Right lung (tissue), 5 donors: ENCODE results near the gene SLC44A3. TPM values are rescaled to one million over a fixed set of nuclear protein-coding genes. Genes with fewer than 3 reads are reported as not detected.

Experiments used
- DNase-seq, 2 donors: peaks; one replicate each; pipeline ENCODE4 v3.0.0-alpha.2; 2013
- polyA plus RNA-seq, 5 donors: library from polyadenylated mRNA; unstranded; fragments of 120-200 nt; gene quantifications; one replicate each; pipeline versions ENCODE4 v1.2.1 to v1.2.3, GENCODE V29; 2013; ENCODE audit warnings: inconsistent platforms in 1 of 5, low replicate concordance in 1 of 5; ENCODE audit not compliant: insufficient read length in 5 of 5, insufficient read depth in 1 of 5

SLC44A3 gene
- polyA plus RNA-seq, 5 donors = 29.3 to 52.6 (median 43.4) TPM

GRCh38 chr1:94799206-94799605 lies 21.0 kb upstream of the SLC44A3 start:
- no peak for DNase-seq

GRCh38 chr1:94801919-94802546 lies 18.1 kb upstream of the SLC44A3 start:
- DNase-seq = peak in 1 of 2 donors; percentile 55

DNA sequence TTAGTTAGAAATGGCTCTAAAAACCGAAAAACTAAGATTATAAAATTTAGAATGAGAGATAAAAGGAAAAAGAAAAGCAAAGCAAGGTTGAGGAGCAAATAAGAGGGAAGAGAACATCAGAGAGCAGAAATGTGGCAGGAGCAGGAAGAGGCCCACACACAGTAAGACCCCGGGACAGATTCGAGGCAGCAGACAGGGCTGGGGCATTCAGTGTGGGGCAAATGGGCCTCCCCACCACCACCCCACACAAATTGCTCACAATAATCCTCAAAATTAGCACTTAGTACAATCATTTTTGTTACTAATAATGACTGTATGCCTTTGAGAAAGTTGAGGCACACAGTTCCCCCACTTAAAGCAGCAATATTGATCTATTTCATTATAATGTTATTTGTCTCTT lies 17.1 kb upstream of the SLC44A3 start:
- no peak for DNase-seq

- peak in 1 of 2 donors; percentile 50 for DNase-seq
Measured at GRCh38 chr1:94803517-94804441, 16.4 kb upstream of the SLC44A3 start.

DNA sequence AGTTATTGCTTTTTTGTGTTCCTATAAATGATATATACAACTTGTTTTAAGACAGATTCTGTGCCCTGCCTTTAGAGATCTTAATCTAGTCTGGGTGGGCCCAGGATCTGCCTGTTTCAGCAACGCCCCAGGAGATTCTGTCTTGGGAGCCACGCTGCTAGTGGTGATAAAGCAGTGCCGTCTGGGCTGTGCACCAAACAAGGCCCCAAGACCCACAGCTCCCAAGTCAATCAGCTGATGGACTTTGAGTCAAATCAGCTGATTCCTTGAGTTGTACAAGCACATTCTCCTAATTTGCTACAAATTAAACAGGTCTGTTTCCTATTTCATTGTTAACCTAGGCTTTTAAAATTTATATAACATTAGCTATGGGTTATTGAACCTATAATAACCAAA lies 15.7 kb upstream of the SLC44A3 start:
- DNase-seq = no peak

DNA sequence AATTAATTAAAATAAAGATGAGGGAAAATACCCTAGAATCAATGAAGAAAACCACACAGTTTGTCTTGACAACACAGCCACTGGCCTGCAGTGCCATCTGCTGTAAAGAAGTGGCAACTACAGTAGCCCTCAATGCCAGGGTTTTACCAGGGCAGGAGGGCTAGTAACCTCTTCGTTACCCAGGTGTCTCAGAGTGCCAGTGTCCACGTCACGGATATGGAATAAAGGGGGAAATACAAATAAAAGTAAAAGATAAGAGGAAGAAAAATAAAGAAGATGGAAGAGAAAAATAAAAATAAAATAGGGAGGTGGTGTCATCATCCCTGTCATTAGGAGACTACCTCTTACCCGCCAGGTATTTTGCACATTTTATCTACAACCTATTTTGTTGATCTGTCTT lies 14.2 kb upstream of the SLC44A3 start:
- DNase-seq = no peak

DNA sequence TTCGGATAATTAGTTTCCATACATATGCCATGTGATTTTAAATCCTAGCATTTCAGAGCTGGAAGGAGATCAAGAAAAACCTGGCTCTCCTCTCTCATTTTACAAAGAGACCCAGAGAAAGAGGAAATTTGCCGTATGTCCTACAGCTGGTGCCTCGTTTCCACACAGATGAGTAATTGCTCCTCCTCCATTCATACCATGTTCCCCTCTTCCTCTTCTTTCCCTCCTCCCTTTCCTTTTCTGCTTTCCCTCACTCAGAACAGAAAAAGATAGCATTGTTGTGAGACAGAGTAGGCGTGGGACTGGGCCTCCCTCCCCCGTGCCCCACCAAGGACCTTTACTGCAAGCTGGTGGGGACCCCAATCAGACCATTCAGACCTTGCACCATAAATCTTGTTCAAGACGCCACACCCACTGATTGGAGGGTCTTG lies 13.7 kb upstream of the SLC44A3 start:
- no peak for DNase-seq

DNA sequence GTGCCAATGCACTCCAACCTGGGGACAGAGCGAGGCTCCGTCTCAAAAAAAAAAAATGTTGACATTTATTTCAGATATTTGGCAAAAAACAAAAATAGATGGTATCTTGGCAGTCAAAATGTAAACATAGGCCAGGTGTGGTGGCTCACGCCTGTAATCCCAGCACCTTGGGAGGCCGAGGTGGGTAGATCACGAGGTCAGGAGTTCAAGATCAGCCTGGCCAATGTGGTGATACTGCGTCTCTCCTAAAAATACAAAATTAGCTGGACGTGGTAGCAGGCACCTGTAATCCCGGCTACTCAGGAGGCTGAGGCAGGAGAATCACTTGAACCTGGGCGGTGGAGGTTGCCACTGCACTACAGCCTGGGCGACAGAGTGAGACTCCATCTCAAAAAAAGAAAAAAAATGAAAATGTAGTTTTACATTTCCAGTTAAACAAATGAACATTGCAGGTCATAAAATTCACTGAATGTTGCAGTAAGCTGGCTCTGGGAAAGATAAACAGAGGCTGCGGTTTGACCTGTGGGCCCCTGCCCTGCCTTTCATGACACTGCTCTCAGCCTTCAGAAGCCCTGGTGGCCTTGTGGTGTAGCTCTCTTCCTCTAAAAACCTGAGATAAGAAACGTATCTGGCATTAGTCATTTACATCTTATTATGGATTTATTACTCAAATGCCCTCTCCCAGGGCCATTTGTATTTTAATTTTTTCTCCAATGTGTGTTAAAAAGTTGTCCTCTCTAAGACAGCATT lies 12.2 kb upstream of the SLC44A3 start:
- DNase-seq = no peak

- DNase-seq = no peak
Measured at GRCh38 chr1:94808669-94809068, 11.5 kb upstream of the SLC44A3 start.

GRCh38 chr1:94812985-94813384 lies 7.2 kb upstream of the SLC44A3 start:
- DNase-seq = no peak

- no peak for DNase-seq
Measured at GRCh38 chr1:94816030-94816429, 4.1 kb upstream of the SLC44A3 start.

GRCh38 chr1:94817712-94818111 lies 2.4 kb upstream of the SLC44A3 start:
- DNase-seq = no peak

DNA sequence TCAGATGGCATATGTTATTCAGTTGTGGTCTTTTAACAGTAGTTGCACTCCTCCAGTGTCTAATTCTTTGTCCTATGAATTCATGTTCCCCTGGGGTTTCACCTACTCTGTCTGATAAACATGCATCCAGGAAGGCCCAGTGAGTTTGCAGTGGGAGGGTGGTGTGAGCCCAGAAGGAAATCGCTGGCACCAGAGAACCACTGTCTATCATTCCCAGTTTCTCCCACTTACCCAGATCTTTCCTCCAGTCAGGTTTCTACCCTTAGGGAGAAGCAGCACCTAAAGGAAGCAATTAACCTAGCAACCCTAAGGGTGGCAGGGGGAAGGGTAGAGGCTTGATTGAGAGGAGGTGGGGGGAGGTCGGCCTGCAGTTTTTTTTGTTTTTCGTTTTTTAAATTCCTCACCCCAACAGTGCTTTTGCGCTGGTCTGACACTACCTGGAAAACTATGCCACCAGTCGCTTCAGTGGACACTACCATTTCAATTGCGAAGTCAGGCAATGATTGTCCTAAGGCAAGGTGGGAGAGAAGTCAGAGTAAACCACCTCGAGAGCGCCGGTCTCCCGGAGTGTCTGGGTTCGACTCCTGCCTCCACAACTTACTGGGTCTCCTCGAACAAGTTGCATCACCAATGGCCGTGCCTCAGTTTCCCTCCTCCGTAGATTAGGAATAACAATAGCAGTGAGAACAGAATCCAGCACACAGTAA lies 766 bp upstream of the SLC44A3 start:
- no peak for DNase-seq

- DNase-seq = no peak
Measured at GRCh38 chr1:94820936-94821335, 779 bp downstream of the SLC44A3 start.

DNA sequence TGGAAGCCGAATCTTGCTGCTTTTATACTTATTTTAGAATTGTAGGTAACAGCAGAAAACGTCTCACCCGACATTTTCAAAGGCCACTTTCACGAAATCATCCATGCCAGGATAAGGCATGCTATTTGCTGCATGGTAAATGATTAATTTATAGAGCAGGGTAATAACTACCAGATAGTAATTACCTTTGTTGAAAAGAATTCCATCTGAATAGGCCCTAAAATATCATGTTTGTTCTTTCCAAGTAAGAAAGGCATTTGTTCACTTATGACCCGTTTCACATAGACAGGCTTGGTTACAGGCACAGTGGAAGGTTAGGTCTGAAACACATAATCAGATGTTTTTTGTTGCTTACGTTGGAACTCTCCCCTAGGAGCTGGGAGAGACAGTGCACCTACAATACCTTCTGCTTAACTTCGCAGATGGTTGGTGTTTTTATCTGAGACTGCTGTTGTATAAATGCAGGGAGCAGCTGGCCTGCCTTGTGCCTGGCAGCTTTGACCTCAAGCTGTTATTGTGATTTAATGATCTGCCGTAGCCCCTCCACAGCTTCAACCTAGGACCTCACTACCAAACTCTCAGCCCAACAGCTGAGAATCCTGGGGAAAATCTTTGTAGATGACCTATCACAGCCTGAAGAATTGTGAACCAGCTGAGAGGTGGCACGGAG lies 1.6 kb downstream of the SLC44A3 start:
- no peak for DNase-seq

DNA sequence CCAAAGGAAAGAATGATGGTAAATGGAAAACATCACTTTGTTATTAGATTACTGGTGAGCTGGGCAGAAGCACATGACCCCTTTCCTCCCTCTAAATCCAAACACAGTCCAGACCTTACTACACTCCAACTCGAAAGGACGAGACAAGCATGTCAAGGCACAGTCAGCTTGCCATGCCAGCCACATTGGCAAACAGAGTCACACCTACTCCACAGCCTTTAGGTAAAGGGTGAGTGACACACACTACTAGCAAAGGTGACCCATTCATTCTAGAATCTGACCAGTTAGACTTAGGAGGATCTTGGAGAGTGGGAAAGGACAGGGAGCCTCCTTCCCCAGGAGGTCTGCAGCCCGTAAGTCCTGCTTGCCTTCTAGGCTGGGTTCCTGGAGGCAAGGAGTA lies 3.0 kb downstream of the SLC44A3 start:
- DNase-seq = no peak

- DNase-seq = no peak
Measured at GRCh38 chr1:94825936-94826335, 5.8 kb downstream of the SLC44A3 start.

DNA sequence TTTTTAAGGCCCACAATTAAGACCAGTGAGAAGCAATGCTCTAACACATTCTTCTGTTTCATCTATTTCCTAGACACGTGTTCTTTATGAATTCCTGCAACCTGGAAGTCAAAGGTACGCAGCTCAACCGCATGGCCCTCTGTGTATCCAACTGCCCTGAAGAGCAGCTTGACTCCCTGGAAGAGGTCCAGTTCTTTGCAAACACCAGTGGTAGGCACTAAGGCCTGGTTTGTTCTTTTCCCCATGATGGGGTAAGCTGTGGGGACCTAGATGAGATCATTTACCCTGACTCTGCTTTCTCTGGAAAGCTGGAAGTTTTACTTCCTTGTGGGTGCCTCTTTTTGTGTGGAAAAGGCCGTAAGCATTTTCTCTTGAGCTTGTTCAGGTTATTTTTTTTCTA lies 7.3 kb downstream of the SLC44A3 start:
- no peak for DNase-seq

GRCh38 chr1:94828251-94828650 lies 8.1 kb downstream of the SLC44A3 start:
- DNase-seq = no peak

- no peak for DNase-seq
Measured at GRCh38 chr1:94831641-94832040, 11.5 kb downstream of the SLC44A3 start.

GRCh38 chr1:94832446-94832845 lies 12.3 kb downstream of the SLC44A3 start:
- no peak for DNase-seq
